ENCODE data around the gene FBXL13. TPM values are rescaled to one million over a fixed set of nuclear protein-coding genes. Genes with fewer than 3 reads are reported as not detected.
"Not testable (repeated sequence)": the region's sequence is repeated elsewhere in the genome, so short reads cannot be mapped to it uniquely, and the experiment has no call there.

Gene FBXL13
- total RNA-seq, 1 experiment from 2014 or later, result 0.43 TPM

DNA sequence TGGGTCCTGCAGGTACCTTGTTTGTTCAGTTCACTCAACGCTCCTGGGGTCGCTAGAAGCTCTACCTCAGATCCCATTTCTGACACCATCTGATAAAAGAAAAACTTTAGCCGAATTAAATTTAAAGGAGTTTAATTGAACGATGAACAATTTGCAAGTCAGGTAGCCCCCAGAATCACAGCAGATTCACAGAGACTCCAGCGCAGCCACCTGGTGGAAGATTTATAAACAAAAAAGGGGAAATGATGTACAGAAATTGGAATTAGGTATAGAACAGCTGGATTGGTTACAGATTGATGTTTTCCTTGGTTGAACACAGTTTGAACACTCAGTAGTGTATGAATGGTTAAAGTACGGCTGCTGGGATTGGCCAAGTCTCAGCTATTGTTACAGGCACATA lies 23.1 kb downstream of the FBXL13 start:
- CTCF ChIA-PET, result no interaction called here

DNA sequence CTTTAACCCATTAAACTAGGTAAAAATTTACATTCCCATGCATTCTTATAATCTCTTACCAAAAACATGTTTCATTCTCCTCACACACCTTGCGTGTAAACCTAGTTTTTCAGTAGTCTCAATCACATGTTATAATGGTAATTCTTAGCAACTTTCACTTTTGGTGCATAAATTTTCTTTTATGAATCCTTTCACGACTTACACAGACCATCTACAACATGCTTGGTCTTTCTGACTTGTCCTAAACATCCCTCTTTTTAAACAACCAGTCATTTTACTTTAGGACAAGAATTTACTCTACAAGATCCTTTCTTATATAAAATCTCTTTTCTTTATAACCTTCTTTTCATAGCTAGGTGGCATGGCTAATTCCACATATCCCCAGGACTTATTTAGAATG lies 25.8 kb downstream of the FBXL13 start:
- no peak for DNase-seq
- POLR2A ChIA-PET, result no interaction called here
- Histone ChIP-seq H3K9me3 (peaks cover 18% of the 10 kb centered on the region), H3K27me3 (replicated peaks; ENCODE audit: control insufficient read depth, insufficient read depth, low read length) (no peaks in the 10 kb centered on the region), H3K4me3 (ENCODE audit: low read depth, low read length) (no peak overlapping the region), H3K4me1 (no peaks in the 10 kb centered on the region), H3K36me3 (ENCODE audit: control insufficient read depth, insufficient read depth, low read length) (no peaks in the 10 kb centered on the region)
- CTCF ChIA-PET, result no interaction called here
- H3K9me3 Mint-ChIP-seq (ENCODE audit: unreplicated experiment), result peaks cover 23% of the 10 kb centered on the region
- no TSS peak for BruUV-seq (replicated peaks)
- TF ChIP-seq, protein P1, sequence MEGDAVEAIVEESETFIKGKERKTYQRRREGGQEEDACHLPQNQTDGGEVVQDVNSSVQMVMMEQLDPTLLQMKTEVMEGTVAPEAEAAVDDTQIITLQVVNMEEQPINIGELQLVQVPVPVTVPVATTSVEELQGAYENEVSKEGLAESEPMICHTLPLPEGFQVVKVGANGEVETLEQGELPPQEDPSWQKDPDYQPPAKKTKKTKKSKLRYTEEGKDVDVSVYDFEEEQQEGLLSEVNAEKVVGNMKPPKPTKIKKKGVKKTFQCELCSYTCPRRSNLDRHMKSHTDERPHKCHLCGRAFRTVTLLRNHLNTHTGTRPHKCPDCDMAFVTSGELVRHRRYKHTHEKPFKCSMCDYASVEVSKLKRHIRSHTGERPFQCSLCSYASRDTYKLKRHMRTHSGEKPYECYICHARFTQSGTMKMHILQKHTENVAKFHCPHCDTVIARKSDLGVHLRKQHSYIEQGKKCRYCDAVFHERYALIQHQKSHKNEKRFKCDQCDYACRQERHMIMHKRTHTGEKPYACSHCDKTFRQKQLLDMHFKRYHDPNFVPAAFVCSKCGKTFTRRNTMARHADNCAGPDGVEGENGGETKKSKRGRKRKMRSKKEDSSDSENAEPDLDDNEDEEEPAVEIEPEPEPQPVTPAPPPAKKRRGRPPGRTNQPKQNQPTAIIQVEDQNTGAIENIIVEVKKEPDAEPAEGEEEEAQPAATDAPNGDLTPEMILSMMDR (IDR thresholded peaks at IDR 0.05; ENCODE audit: insufficient read depth in 1 of 2, low read depth in 1 of 2, low read length in 1 of 2, severe bottlenecking in 1 of 2, unreplicated experiment in 1 of 2), result no peak
- no peaks in the 10 kb centered on the region for H3K27me3 Mint-ChIP-seq (ENCODE audit: insufficient read depth, unreplicated experiment)
- H3K27ac Mint-ChIP-seq (ENCODE audit: unreplicated experiment), result no peak overlapping the region
- no peaks in the 10 kb centered on the region for H3K4me1 Mint-ChIP-seq (ENCODE audit: low read depth, unreplicated experiment)
- no peaks in the 10 kb centered on the region for H3K36me3 Mint-ChIP-seq (ENCODE audit: insufficient read depth, unreplicated experiment)
- intact Hi-C loops (cut with micrococcal nuclease; ENCODE audit: unreplicated experiment), result no loop called here
- no peak overlapping the region for H3K4me3 Mint-ChIP-seq (ENCODE audit: unreplicated experiment)

More for the DNA sequence above, 23.1 kb downstream of the FBXL13 start:
- no TSS peak for BruUV-seq (replicated peaks)
- Mint-ChIP-seq H3K9me3 (ENCODE audit: unreplicated experiment) (peaks cover 23% of the 10 kb centered on the region), H3K36me3 (ENCODE audit: insufficient read depth, unreplicated experiment) (no peaks in the 10 kb centered on the region), H3K27ac (ENCODE audit: unreplicated experiment) (no peak overlapping the region), H3K4me1 (ENCODE audit: low read depth, unreplicated experiment) (no peaks in the 10 kb centered on the region), H3K4me3 (ENCODE audit: unreplicated experiment) (no peak overlapping the region), H3K27me3 (ENCODE audit: insufficient read depth, unreplicated experiment) (no peaks in the 10 kb centered on the region)
- POLR2A ChIA-PET, result no interaction called here
- Histone ChIP-seq H3K9me3 (peaks cover 18% of the 10 kb centered on the region), H3K36me3 (ENCODE audit: control insufficient read depth, insufficient read depth, low read length) (no peaks in the 10 kb centered on the region), H3K4me1 (no peaks in the 10 kb centered on the region), H3K27me3 (replicated peaks; ENCODE audit: control insufficient read depth, insufficient read depth, low read length) (no peaks in the 10 kb centered on the region), H3K4me3 (ENCODE audit: low read depth, low read length) (no peak overlapping the region)
- DNase-seq, result no peak
- intact Hi-C loops (cut with micrococcal nuclease; ENCODE audit: unreplicated experiment), result no loop called here
- TF ChIP-seq, protein P1 (IDR thresholded peaks at IDR 0.05; ENCODE audit: insufficient read depth in 1 of 2, low read depth in 1 of 2, low read length in 1 of 2, severe bottlenecking in 1 of 2, unreplicated experiment in 1 of 2), result no peak

DNA sequence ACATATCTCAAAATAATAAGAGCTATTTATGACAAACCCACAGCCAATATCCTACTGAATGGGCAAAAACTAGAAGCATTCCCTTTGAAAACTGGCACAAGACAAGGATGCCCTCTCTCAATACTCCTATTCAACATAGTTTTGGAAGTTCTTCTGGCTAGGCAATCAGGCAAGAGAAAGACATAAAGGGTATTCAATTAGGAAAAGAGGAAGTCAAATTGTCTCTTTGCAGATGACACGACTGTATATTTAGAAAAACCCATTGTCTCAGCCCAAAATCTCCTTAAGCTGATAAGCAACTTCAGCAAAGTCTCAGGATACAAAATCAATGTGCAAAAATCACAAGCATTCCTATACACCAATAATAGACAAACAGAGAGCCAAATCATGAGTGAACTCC lies 32.8 kb downstream of the FBXL13 start:
- intact Hi-C loops (cut with micrococcal nuclease; ENCODE audit: unreplicated experiment); CTCF ChIA-PET; H3K36me3 ChIP-seq (ENCODE audit: control insufficient read depth, insufficient read depth, low read length); H3K4me3 ChIP-seq (ENCODE audit: low read depth, low read length); H3K27me3 Mint-ChIP-seq (ENCODE audit: insufficient read depth, unreplicated experiment); POLR2A ChIA-PET; H3K27ac Mint-ChIP-seq (ENCODE audit: unreplicated experiment); H3K9me3 ChIP-seq; H3K27me3 ChIP-seq (replicated peaks; ENCODE audit: control insufficient read depth, insufficient read depth, low read length); H3K4me1 ChIP-seq; H3K4me3 Mint-ChIP-seq (ENCODE audit: unreplicated experiment); H3K36me3 Mint-ChIP-seq (ENCODE audit: insufficient read depth, unreplicated experiment); DNase-seq; BruUV-seq (replicated peaks); H3K4me1 Mint-ChIP-seq (ENCODE audit: low read depth, unreplicated experiment): not testable (repeated sequence)
- H3K9me3 Mint-ChIP-seq (ENCODE audit: unreplicated experiment), result peaks cover 30% of the 10 kb centered on the region

DNA sequence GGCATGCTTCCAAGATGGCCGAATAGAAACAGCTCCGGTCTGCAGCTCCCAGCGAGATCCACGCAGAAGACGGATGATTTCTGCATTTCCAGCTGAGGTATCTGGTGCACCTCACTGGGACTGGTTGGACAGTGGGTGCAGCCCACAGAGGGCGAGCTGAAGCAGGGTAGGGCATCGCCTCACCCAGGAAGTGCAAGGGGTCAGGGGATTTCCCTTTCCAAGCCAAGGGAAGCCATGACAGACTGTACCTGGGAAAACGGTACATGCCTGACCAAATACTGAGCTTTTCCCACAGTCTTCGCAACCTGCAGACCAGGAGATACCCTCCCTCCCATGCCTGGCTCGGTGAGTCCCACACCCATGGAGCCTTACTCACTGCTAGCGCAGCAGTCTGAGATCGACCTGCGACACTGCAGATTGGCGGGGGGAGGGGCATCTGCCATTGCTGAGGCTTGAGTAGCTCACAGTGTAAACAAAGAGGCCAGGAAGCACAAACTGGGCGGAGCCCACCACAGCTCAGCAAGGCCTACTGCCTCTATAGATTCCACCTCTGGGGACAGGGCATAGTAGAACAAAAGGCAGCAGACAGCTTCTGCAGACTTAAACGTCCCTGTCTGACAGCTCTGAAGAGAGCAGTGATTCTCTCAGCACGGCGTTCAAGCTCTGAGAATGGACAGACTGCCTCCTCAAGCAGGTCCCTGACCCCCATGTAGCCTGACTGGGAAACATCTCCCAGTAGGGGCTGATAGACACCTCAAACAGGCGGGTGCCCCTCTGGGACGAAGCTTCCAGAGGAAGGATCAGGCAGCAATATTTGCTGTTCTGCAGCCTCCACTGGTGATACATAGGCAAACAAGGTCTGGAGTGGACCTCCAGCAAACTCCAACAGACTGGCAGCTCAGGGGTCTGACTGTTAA lies 36.5 kb downstream of the FBXL13 start:
- intact Hi-C loops (cut with micrococcal nuclease; ENCODE audit: unreplicated experiment), result not testable (repeated sequence)

More for the DNA sequence above, 36.5 kb downstream of the FBXL13 start:
- H3K4me3 Mint-ChIP-seq (ENCODE audit: unreplicated experiment); H3K4me1 Mint-ChIP-seq (ENCODE audit: low read depth, unreplicated experiment); H3K4me1 ChIP-seq; CTCF ChIA-PET; H3K27ac Mint-ChIP-seq (ENCODE audit: unreplicated experiment); H3K36me3 Mint-ChIP-seq (ENCODE audit: insufficient read depth, unreplicated experiment); H3K27me3 Mint-ChIP-seq (ENCODE audit: insufficient read depth, unreplicated experiment); BruUV-seq (replicated peaks); POLR2A ChIA-PET; H3K27me3 ChIP-seq (replicated peaks; ENCODE audit: control insufficient read depth, insufficient read depth, low read length); H3K36me3 ChIP-seq (ENCODE audit: control insufficient read depth, insufficient read depth, low read length); H3K9me3 ChIP-seq; H3K4me3 ChIP-seq (ENCODE audit: low read depth, low read length): not testable (repeated sequence)
- peaks cover 26% of the 10 kb centered on the region for H3K9me3 Mint-ChIP-seq (ENCODE audit: unreplicated experiment)
- DNase-seq, result peak; percentile 15 to 46

Measured in Caco-2 (cell line).